HepG2 (cell line): Measurements from ENCODE around the gene VGF. TPM values are rescaled to one million over a fixed set of nuclear protein-coding genes. Genes with fewer than 3 reads are reported as not detected.
A peak's percentile ranks its signal among the peaks of the same experiment; 100 is the strongest.

ENCODE experiments used
- ASH2L ChIP-seq: fragments of 300-600, 200-600 bp; sonication (generic); IDR thresholded peaks from 2 replicates; pipeline ENCODE4 v1.7.0; 2017; ENCODE audit warnings: low read depth, mild to moderate bottlenecking, moderate library complexity, mixed read lengths, low read length; ENCODE audit not compliant: insufficient read length
- PATZ1 ChIP-seq: sonication (generic); formaldehyde crosslinking; IDR thresholded peaks from 2 replicates; pipeline ENCODE4 v1.4.0; 2020; ENCODE audit warnings: missing genetic modification reagents
- SIN3A ChIP-seq: IDR thresholded peaks from 2 replicates; pipeline ENCODE4 v1.6.1; 2011; ENCODE audit warnings: low read depth, mild to moderate bottlenecking, control low read depth, low read length, borderline replicate concordance
- SIX1 ChIP-seq: sonication (generic); formaldehyde crosslinking; IDR thresholded peaks from 2 replicates; pipeline ENCODE4 v1.4.0; 2020; ENCODE audit warnings: missing genetic modification reagents, borderline replicate concordance
- TIGD3 ChIP-seq: sonication (generic); formaldehyde crosslinking; IDR thresholded peaks from 2 replicates; pipeline ENCODE4 v1.5.1; 2020; ENCODE audit warnings: mild to moderate bottlenecking, missing genetic modification reagents, borderline replicate concordance
- ZBTB40 ChIP-seq, 2 experiments: fragments of 450-650 bp in 1 of 2; sonication (generic) in 1 of 2; formaldehyde crosslinking in 1 of 2; IDR thresholded peaks; 2 replicates each; pipeline versions ENCODE4 v1.6.1 to v1.8.0; 2016 to 2022; ENCODE audit warnings: antibody characterized with exemption in 1 of 2, mild to moderate bottlenecking in 1 of 2, missing genetic modification reagents in 1 of 2
- ZEB1 ChIP-seq: IDR thresholded peaks from 2 replicates; pipeline ENCODE4 v1.6.1; 2012; ENCODE audit warnings: mild to moderate bottlenecking, low read depth, inconsistent platforms; ENCODE audit not compliant: insufficient replicate concordance
- ZNF12 ChIP-seq: sonication (generic); formaldehyde crosslinking; IDR thresholded peaks from 2 replicates; pipeline ENCODE4 v1.5.0; 2020; ENCODE audit warnings: missing genetic modification reagents
- ZNF615 ChIP-seq: sonication (generic); formaldehyde crosslinking; IDR thresholded peaks from 2 replicates; pipeline ENCODE4 v1.5.0; 2020; ENCODE audit warnings: mild to moderate bottlenecking, missing genetic modification reagents, borderline replicate concordance
- ZNF737 ChIP-seq: sonication (generic); formaldehyde crosslinking; IDR thresholded peaks from 2 replicates; pipeline ENCODE4 v1.5.0; 2020; ENCODE audit warnings: missing genetic modification reagents, mild to moderate bottlenecking, borderline replicate concordance
- ZNF746 ChIP-seq: sonication (generic); formaldehyde crosslinking; IDR thresholded peaks from 2 replicates; pipeline ENCODE4 v1.8.0; 2022; ENCODE audit warnings: mild to moderate bottlenecking, missing genetic modification reagents
- ZNF747 ChIP-seq: sonication (generic); formaldehyde crosslinking; IDR thresholded peaks from 2 replicates; pipeline ENCODE4 v1.8.1; 2023; ENCODE audit warnings: missing genetic modification reagents, mild to moderate bottlenecking, borderline replicate concordance
- polyA plus RNA-seq, 8 experiments: library from polyadenylated mRNA; depleted of rRNA in 3 of 8; stranded (reverse) in 7 of 8; unstranded in 1 of 8; fragments of >200 nt; fragmentation: Illumina TruSeq in 4 of 8; extraction: Trizol in 4 of 8; gene quantifications; 2 replicates each; pipeline versions ENCODE4 v1.2.1 to v1.2.3, GENCODE V29; 2011 to 2016; ENCODE audit warnings: low read depth in 4 of 8, missing spikeins in 1 of 8, mixed read lengths in 1 of 8; ENCODE audit not compliant: insufficient read depth in 1 of 8
- total RNA-seq, 5 experiments: library from RNA; depleted of rRNA; stranded (reverse); fragments of >200 nt; fragmentation: Illumina TruSeq; extraction: Trizol; gene quantifications; 2 replicates each; pipeline ENCODE4 v1.2.3, GENCODE V29; 2016; ENCODE audit warnings: low read depth in 1 of 5
- TF ChIP-seq, protein P1 (sequence below): IDR thresholded peaks from 2 replicates; pipeline ENCODE4 v1.6.1; 2016

Gene VGF
- total and polyA plus RNA-seq, 2 of the 13 experiments (the other 11 are each of a cell fraction or from before 2014, with no cell fraction given) = 0.12 to 0.46 TPM

DNA sequence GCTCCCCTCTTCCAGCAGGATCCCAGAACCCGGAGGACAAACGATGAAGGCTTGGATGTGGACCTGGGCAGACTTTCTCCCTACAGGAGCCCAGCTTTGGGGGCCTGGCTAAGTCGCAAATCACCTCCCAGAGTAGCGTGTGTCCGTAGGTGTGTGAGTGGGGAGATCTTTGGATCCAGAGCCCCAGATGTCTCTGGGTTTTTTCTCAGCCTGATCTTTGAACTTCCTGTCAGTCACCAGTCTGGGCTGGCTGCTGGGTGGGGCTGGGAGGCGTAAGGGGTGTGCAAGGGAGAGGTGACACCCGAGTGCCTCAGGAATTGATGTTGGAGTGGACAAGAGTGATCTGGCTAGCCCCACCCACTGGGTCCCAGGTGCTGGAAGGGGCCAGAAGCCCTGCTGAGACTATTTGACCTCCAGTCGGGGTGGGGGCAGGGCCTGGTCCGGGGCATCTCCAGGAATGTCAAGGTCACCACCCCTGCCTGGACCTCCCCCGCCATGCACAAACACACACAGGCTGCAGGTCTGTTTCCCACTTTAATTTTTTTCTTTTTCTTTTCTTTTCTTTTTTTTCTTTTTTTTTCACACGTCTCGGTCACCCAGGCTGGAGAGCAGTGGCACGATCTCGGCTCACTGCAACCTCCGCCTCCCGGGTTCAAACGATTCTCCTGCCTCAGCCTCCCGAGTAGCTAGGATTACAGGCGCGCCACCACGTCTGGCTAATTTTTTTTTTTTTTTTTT lies 35.7 kb upstream of the VGF start, which contains the start of gene MOGAT3 (continued):
- TF ChIP-seq, protein P1, sequence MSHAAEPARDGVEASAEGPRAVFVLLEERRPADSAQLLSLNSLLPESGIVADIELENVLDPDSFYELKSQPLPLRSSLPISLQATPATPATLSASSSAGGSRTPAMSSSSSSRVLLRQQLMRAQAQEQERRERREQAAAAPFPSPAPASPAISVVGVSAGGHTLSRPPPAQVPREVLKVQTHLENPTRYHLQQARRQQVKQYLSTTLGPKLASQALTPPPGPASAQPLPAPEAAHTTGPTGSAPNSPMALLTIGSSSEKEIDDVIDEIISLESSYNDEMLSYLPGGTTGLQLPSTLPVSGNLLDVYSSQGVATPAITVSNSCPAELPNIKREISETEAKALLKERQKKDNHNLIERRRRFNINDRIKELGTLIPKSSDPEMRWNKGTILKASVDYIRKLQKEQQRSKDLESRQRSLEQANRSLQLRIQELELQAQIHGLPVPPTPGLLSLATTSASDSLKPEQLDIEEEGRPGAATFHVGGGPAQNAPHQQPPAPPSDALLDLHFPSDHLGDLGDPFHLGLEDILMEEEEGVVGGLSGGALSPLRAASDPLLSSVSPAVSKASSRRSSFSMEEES (CRISPR knock-in tag) = peak; percentile 66
- peak; percentile 53; the same call in 1 of the 2 replicates for TF ChIP-seq SIN3A
- no peak for TF ChIP-seq ZBTB40 (IDR thresholded peaks at IDR 0.05)
- peak; percentile 63; the same call in 1 of the 2 replicates for TF ChIP-seq ZBTB40 (CRISPR knock-in tag; IDR thresholded peaks at IDR 0.05)
- TF ChIP-seq ZNF746 = peak; percentile 78
- TF ChIP-seq ASH2L = peak; percentile 30
- TF ChIP-seq TIGD3 = peak; percentile 83; the same call in 1 of the 2 replicates
- TF ChIP-seq ZEB1 = no peak
- peak; percentile 92 for TF ChIP-seq ZNF747 (CRISPR knock-in tag)
- 0 out of 2 replicates have a peak, but pooled peaks have one; percentile 7 for TF ChIP-seq ZNF737 (CRISPR knock-in tag)
- TF ChIP-seq ZNF12 (CRISPR knock-in tag) = no peak
- 0 out of 2 replicates have a peak, but pooled peaks have one; percentile 55 for TF ChIP-seq ZNF615 (CRISPR knock-in tag)
- peak; percentile 61; the same call in 1 of the 2 replicates for TF ChIP-seq SIX1 (CRISPR knock-in tag)
- TF ChIP-seq PATZ1 (CRISPR knock-in tag) = peak; percentile 97
